ENCODE data around the gene ALDH3B2. TPM values are rescaled to one million over a fixed set of nuclear protein-coding genes. Genes with fewer than 3 reads are reported as not detected.
"Not testable (repeated sequence)": the region's sequence is repeated elsewhere in the genome, so short reads cannot be mapped to it uniquely, and the experiment has no call there.

Gene ALDH3B2
- total RNA-seq, 1 experiment from 2014 or later = not detected

GRCh38 chr11:67713892-67714509 is 39.6 kb upstream of the ALDH3B2 start:
- POLR2A ChIA-PET; ATAC-seq; H3K27me3 ChIP-seq (ENCODE audit: control insufficient read depth, insufficient read depth, low read length); CTCF ChIA-PET; H3K36me3 ChIP-seq (ENCODE audit: control insufficient read depth, insufficient read depth, low read length); H3K27ac ChIP-seq (ENCODE audit: low read length); H3K4me3 ChIP-seq (ENCODE audit: low read depth in 2 of 2, low read length in 2 of 2); DNase-seq (ENCODE audit: low read depth, low spot score); in situ Hi-C loops (cut with HindIII; ENCODE audit: low pct_unique_long_range_greater_than_20kb, low sequenced_read_pairs); H3K9me3 ChIP-seq (ENCODE audit: control insufficient read depth, insufficient read depth, low read depth, low read length); H3K4me1 ChIP-seq (ENCODE audit: control insufficient read depth, insufficient read depth, low read length); BruUV-seq (replicated peaks); intact Hi-C loops (cut with micrococcal nuclease; ENCODE audit: unreplicated experiment): not testable (repeated sequence)
- TF ChIP-seq CTCF (IDR thresholded peaks at IDR 0.05) = peak; percentile 75

GRCh38 chr11:67711676-67712075 is 37.3 kb upstream of the ALDH3B2 start:
- POLR2A ChIA-PET; H3K27me3 ChIP-seq (ENCODE audit: control insufficient read depth, insufficient read depth, low read length); BruUV-seq (replicated peaks); H3K27ac ChIP-seq (ENCODE audit: low read length); H3K4me3 ChIP-seq (ENCODE audit: low read depth in 2 of 2, low read length in 2 of 2); DNase-seq (ENCODE audit: low read depth, low spot score); ATAC-seq; H3K9me3 ChIP-seq (ENCODE audit: control insufficient read depth, insufficient read depth, low read depth, low read length); in situ Hi-C loops (cut with HindIII; ENCODE audit: low pct_unique_long_range_greater_than_20kb, low sequenced_read_pairs); H3K36me3 ChIP-seq (ENCODE audit: control insufficient read depth, insufficient read depth, low read length); CTCF ChIA-PET; H3K4me1 ChIP-seq (ENCODE audit: control insufficient read depth, insufficient read depth, low read length); intact Hi-C loops (cut with micrococcal nuclease; ENCODE audit: unreplicated experiment): not testable (repeated sequence)

GRCh38 chr11:67711212-67711611 is 36.8 kb upstream of the ALDH3B2 start:
- in situ Hi-C loops (cut with HindIII; ENCODE audit: low pct_unique_long_range_greater_than_20kb, low sequenced_read_pairs) = not testable (repeated sequence)

GRCh38 chr11:67709806-67710205 is 35.4 kb upstream of the ALDH3B2 start:
- H3K36me3 ChIP-seq (ENCODE audit: control insufficient read depth, insufficient read depth, low read length); in situ Hi-C loops (cut with HindIII; ENCODE audit: low pct_unique_long_range_greater_than_20kb, low sequenced_read_pairs); H3K4me3 ChIP-seq (ENCODE audit: low read depth in 2 of 2, low read length in 2 of 2); BruUV-seq (replicated peaks); DNase-seq (ENCODE audit: low read depth, low spot score); CTCF ChIA-PET; POLR2A ChIA-PET; H3K9me3 ChIP-seq (ENCODE audit: control insufficient read depth, insufficient read depth, low read depth, low read length); H3K4me1 ChIP-seq (ENCODE audit: control insufficient read depth, insufficient read depth, low read length); H3K27me3 ChIP-seq (ENCODE audit: control insufficient read depth, insufficient read depth, low read length); ATAC-seq; H3K27ac ChIP-seq (ENCODE audit: low read length): not testable (repeated sequence)
- intact Hi-C loops (cut with micrococcal nuclease; ENCODE audit: unreplicated experiment) = loop anchor here (10.0 kb wide), 1 partner anchor 65 kb away; no protein-coding TSS in a partner anchor

More at GRCh38 chr11:67711212-67711611, 36.8 kb upstream of the ALDH3B2 start:
- H3K27ac ChIP-seq (ENCODE audit: low read length); ATAC-seq; H3K27me3 ChIP-seq (ENCODE audit: control insufficient read depth, insufficient read depth, low read length); H3K4me1 ChIP-seq (ENCODE audit: control insufficient read depth, insufficient read depth, low read length); POLR2A ChIA-PET; DNase-seq (ENCODE audit: low read depth, low spot score); intact Hi-C loops (cut with micrococcal nuclease; ENCODE audit: unreplicated experiment); CTCF ChIA-PET; H3K36me3 ChIP-seq (ENCODE audit: control insufficient read depth, insufficient read depth, low read length); H3K9me3 ChIP-seq (ENCODE audit: control insufficient read depth, insufficient read depth, low read depth, low read length); BruUV-seq (replicated peaks); H3K4me3 ChIP-seq (ENCODE audit: low read depth in 2 of 2, low read length in 2 of 2): not testable (repeated sequence)

- TF ChIP-seq REST (IDR thresholded peaks at IDR 0.05; ENCODE audit: insufficient read depth in 1 of 2, low read depth in 2 of 2, low read length in 1 of 2) (no peak), CTCF (IDR thresholded peaks at IDR 0.05) (no peak), POLR2AphosphoS5 (IDR thresholded peaks at IDR 0.05; ENCODE audit: low read depth, low read length) (no peak), SIN3A (IDR thresholded peaks at IDR 0.05; ENCODE audit: borderline replicate concordance, insufficient read depth, low read depth, low read length) (no peak), TCF7L2 (IDR thresholded peaks at IDR 0.05; ENCODE audit: low read depth, low read length) (no peak)
- Histone ChIP-seq H3K36me3 (ENCODE audit: control insufficient read depth, insufficient read depth, low read length) (no peaks in the 10 kb centered on the region), H3K4me3 (ENCODE audit: low read depth in 2 of 2, low read length in 2 of 2) (no peak overlapping the region), H3K4me1 (ENCODE audit: control insufficient read depth, insufficient read depth, low read length) (peaks cover 2% of the 10 kb centered on the region), H3K9me3 (ENCODE audit: control insufficient read depth, insufficient read depth, low read depth, low read length) (no peaks in the 10 kb centered on the region), H3K27ac (ENCODE audit: low read length) (no peak overlapping the region), H3K27me3 (ENCODE audit: control insufficient read depth, insufficient read depth, low read length) (no peaks in the 10 kb centered on the region)
- intact Hi-C loops (cut with micrococcal nuclease; ENCODE audit: unreplicated experiment) (loop anchor here (10.0 kb wide), 1 partner anchor 60 kb away; no protein-coding TSS in a partner anchor), in situ Hi-C loops (cut with HindIII; ENCODE audit: low pct_unique_long_range_greater_than_20kb, low sequenced_read_pairs) (no loop called here)
- CTCF ChIA-PET = no interaction called here
- POLR2A ChIA-PET = no interaction called here
- no peak for ATAC-seq
- BruUV-seq (replicated peaks) = no TSS peak
- DNase-seq (ENCODE audit: low read depth, low spot score) = no peak
Measured at GRCh38 chr11:67705264-67705663, 30.8 kb upstream of the ALDH3B2 start.

Data from Panc1 (cell line).